GM12891 (cell line): Measurements from ENCODE around the gene PSMF1.

Experiments used
- DNase-seq: peaks from one replicate; pipeline ENCODE4 v3.0.0; 2011; ENCODE audit warnings: low spot score; ENCODE audit not compliant: insufficient read length
- FAIRE-seq: peaks from 2 replicates; lab custom pipeline; 2011; peaks lifted over from hg19 to GRCh38; lab: Jason Lieb, UNC
- PAX5 ChIP-seq: IDR thresholded peaks from 2 replicates; pipeline ENCODE4 v1.6.1; 2011; ENCODE audit warnings: low read length, moderate library complexity, mild to moderate bottlenecking; ENCODE audit not compliant: insufficient read depth, severe bottlenecking
- POLR2A ChIP-seq: IDR thresholded peaks from 2 replicates; pipeline ENCODE4 v1.6.1; 2011; ENCODE audit warnings: low read depth, low read length, control low read depth
- POLR2AphosphoS5 ChIP-seq: IDR thresholded peaks from 2 replicates; pipeline ENCODE4 v1.6.1; 2011; ENCODE audit warnings: low read depth, low read length, control low read depth
- POU2F2 ChIP-seq: IDR thresholded peaks from 2 replicates; pipeline ENCODE4 v1.6.1; 2011; ENCODE audit warnings: low read depth, mild to moderate bottlenecking, control low read depth, low read length, moderate library complexity
- SPI1 ChIP-seq: IDR thresholded peaks from 2 replicates; pipeline ENCODE4 v1.6.1; 2011; ENCODE audit warnings: low read depth, low read length, control low read depth
- TAF1 ChIP-seq: IDR thresholded peaks from 2 replicates; pipeline ENCODE4 v1.6.1; 2011; ENCODE audit warnings: low read depth, low read length, control low read depth

The PSMF1 gene

GRCh38 chr20:1184638-1185315, 66.4 kb downstream of the PSMF1 start, which contains the start of gene TMEM74B:
Gene TMEM74B, minus strand, starts transcription at chr20:1184981. Its CDS starts 1,180 bp downstream, at chr20:1183801.
- FAIRE-seq, result no peak
- peak; percentile 37 for DNase-seq
- TF ChIP-seq POLR2A, result no peak
- no peak for TF ChIP-seq POLR2AphosphoS5
- no peak for TF ChIP-seq PAX5
- no peak for TF ChIP-seq SPI1

GRCh38 chr20:1185316-1185741, 66.9 kb downstream of the PSMF1 start:
- no peak for FAIRE-seq
- peak; percentile 50 for DNase-seq
- TF ChIP-seq POU2F2, result no peak
- TF ChIP-seq SPI1, result no peak
- TF ChIP-seq POLR2AphosphoS5, result no peak
- no peak for TF ChIP-seq PAX5
- TF ChIP-seq POLR2A, result no peak
- TF ChIP-seq TAF1, result no peak

GRCh38 chr20:1185790-1186334, 67.5 kb downstream of the PSMF1 start:
- DNase-seq, result peak; percentile 77
- no peak for TF ChIP-seq PAX5
- TF ChIP-seq POLR2AphosphoS5, result no peak

GRCh38 chr20:1186367-1186991, 68.1 kb downstream of the PSMF1 start:
- DNase-seq, result no peak
- TF ChIP-seq TAF1, result no peak
- no peak for TF ChIP-seq PAX5
- no peak for TF ChIP-seq POLR2A
- no peak for TF ChIP-seq POU2F2
- no peak for TF ChIP-seq POLR2AphosphoS5
- no peak for TF ChIP-seq SPI1
- no peak for FAIRE-seq

More at GRCh38 chr20:1185790-1186334, 67.5 kb downstream of the PSMF1 start:
- no peak for FAIRE-seq

GRCh38 chr20:1187605-1188171, 69.3 kb downstream of the PSMF1 start:
- FAIRE-seq (no peak), DNase-seq (no peak)
- no peak for TF ChIP-seq TAF1
- no peak for TF ChIP-seq PAX5
- no peak for TF ChIP-seq POLR2A
- TF ChIP-seq POLR2AphosphoS5, result no peak
- TF ChIP-seq SPI1, result no peak
- TF ChIP-seq POU2F2, result no peak

GRCh38 chr20:1188347-1188746, 69.9 kb downstream of the PSMF1 start:
- DNase-seq (no peak), FAIRE-seq (peak; percentile 78)
- TF ChIP-seq POLR2A, result no peak
- TF ChIP-seq PAX5, result no peak
- TF ChIP-seq POU2F2, result no peak
- no peak for TF ChIP-seq SPI1
- no peak for TF ChIP-seq TAF1
- TF ChIP-seq POLR2AphosphoS5, result no peak

- DNase-seq, result no peak
- FAIRE-seq, result no peak
- no peak for TF ChIP-seq TAF1
- TF ChIP-seq POLR2AphosphoS5, result no peak
- no peak for TF ChIP-seq POLR2A
- no peak for TF ChIP-seq PAX5
- no peak for TF ChIP-seq POU2F2
- no peak for TF ChIP-seq SPI1
Observed at GRCh38 chr20:1189827-1190226, 71.4 kb downstream of the PSMF1 start.

GRCh38 chr20:1190847-1191246, 72.4 kb downstream of the PSMF1 start:
- DNase-seq (no peak), FAIRE-seq (no peak)
- TF ChIP-seq POU2F2, result no peak
- no peak for TF ChIP-seq POLR2AphosphoS5

GRCh38 chr20:1191299-1191698, 72.9 kb downstream of the PSMF1 start:
- DNase-seq (no peak), FAIRE-seq (no peak)
- TF ChIP-seq POU2F2 (no peak), SPI1 (no peak), POLR2A (no peak), POLR2AphosphoS5 (no peak), PAX5 (no peak), TAF1 (no peak)
